ENCODE data around the gene TAF5L.
"Not testable (repeated sequence)": the region's sequence is repeated elsewhere in the genome, so short reads cannot be mapped to it uniquely, and the experiment has no call there.

The TAF5L gene

GRCh38 chr1:229623838-229624237 is 2.1 kb downstream of the TAF5L start:
- H3K79me1 ChIP-seq (ENCODE audit: low read length) = peaks cover 34% of the 10 kb centered on the region
- H3K9ac ChIP-seq (ENCODE audit: low read length) = no peak overlapping the region
- H2BK120ac ChIP-seq (ENCODE audit: low read depth, low read length) = no peak overlapping the region
- H3K4ac ChIP-seq (ENCODE audit: low read depth, low read length) = no peak overlapping the region
- H3K79me2 ChIP-seq (ENCODE audit: control insufficient read depth, insufficient read depth, low read length) = peaks cover 56% of the 10 kb centered on the region
- no peaks in the 10 kb centered on the region for H3K27me3 ChIP-seq (ENCODE audit: insufficient read depth, low read length, poor library complexity)
- no peak overlapping the region for H4K8ac ChIP-seq (ENCODE audit: low read depth, low read length)
- H3K18ac ChIP-seq (ENCODE audit: low read length) = no peak overlapping the region
- H3K4me1 ChIP-seq (ENCODE audit: control insufficient read depth, low read depth, low read length) = peaks cover 6% of the 10 kb centered on the region
- no peak overlapping the region for H3K27ac ChIP-seq (ENCODE audit: low read depth, low read length)
- no peak for DNase-seq
- H2AK5ac ChIP-seq (ENCODE audit: low read length) = no peak overlapping the region
- no peak overlapping the region for H3K4me3 ChIP-seq (ENCODE audit: low read length)
- no peak overlapping the region for H2BK5ac ChIP-seq (ENCODE audit: low read length)
- no peak overlapping the region for H4K5ac ChIP-seq (ENCODE audit: low read length)
- H3K56ac ChIP-seq (ENCODE audit: low read length) = no peak overlapping the region
- WGBS (ENCODE audit: extremely low coverage, insufficient coverage, low lambda C conversion rate) = no CpG with 5 or more reads among the region's 1 CpG
- no peaks in the 10 kb centered on the region for H3K36me3 ChIP-seq (ENCODE audit: control insufficient read depth, insufficient read depth, low read length)
- no peak overlapping the region for H3K4me2 ChIP-seq (ENCODE audit: low read length)
- H3K23ac ChIP-seq (ENCODE audit: low read length) = no peak overlapping the region
- no peak overlapping the region for H2BK15ac ChIP-seq (replicated peaks; ENCODE audit: low read depth)

- no peak overlapping the region for H3K4ac ChIP-seq (ENCODE audit: low read depth, low read length)
- H2BK15ac ChIP-seq (replicated peaks; ENCODE audit: low read depth) = no peak overlapping the region
- H4K8ac ChIP-seq (ENCODE audit: low read depth, low read length) = no peak overlapping the region
- peaks cover 55% of the 10 kb centered on the region for H3K79me2 ChIP-seq (ENCODE audit: control insufficient read depth, insufficient read depth, low read length)
- WGBS (ENCODE audit: extremely low coverage, insufficient coverage, low lambda C conversion rate) = no CpG with 5 or more reads among the region's 5 CpGs
- no peaks in the 10 kb centered on the region for H3K27me3 ChIP-seq (ENCODE audit: insufficient read depth, low read length, poor library complexity)
- H3K4me3 ChIP-seq (ENCODE audit: low read length) = no peak overlapping the region
- H2BK5ac ChIP-seq (ENCODE audit: low read length) = no peak overlapping the region
- H3K4me2 ChIP-seq (ENCODE audit: low read length) = no peak overlapping the region
- no peak overlapping the region for H4K5ac ChIP-seq (ENCODE audit: low read length)
- H3K27ac ChIP-seq (ENCODE audit: low read depth, low read length) = no peak overlapping the region
- no peak overlapping the region for H2BK120ac ChIP-seq (ENCODE audit: low read depth, low read length)
- no peak for DNase-seq
- H3K18ac ChIP-seq (ENCODE audit: low read length) = no peak overlapping the region
- no peak overlapping the region for H3K9ac ChIP-seq (ENCODE audit: low read length)
- no peaks in the 10 kb centered on the region for H3K36me3 ChIP-seq (ENCODE audit: control insufficient read depth, insufficient read depth, low read length)
- peaks cover 35% of the 10 kb centered on the region for H3K79me1 ChIP-seq (ENCODE audit: low read length)
- peaks cover 6% of the 10 kb centered on the region for H3K4me1 ChIP-seq (ENCODE audit: control insufficient read depth, low read depth, low read length)
- H2AK5ac ChIP-seq (ENCODE audit: low read length) = no peak overlapping the region
- H3K56ac ChIP-seq (ENCODE audit: low read length) = no peak overlapping the region
- no peak overlapping the region for H3K23ac ChIP-seq (ENCODE audit: low read length)
Observed at GRCh38 chr1:229623225-229623624, 2.7 kb downstream of the TAF5L start.

GRCh38 chr1:229622641-229623120 is 3.2 kb downstream of the TAF5L start:
- not testable (repeated sequence) for H2BK15ac ChIP-seq (replicated peaks; ENCODE audit: low read depth)

GRCh38 chr1:229621663-229622062 is 4.3 kb downstream of the TAF5L start:
- peaks cover 37% of the 10 kb centered on the region for H3K79me1 ChIP-seq (ENCODE audit: low read length)
- no peak overlapping the region for H3K23ac ChIP-seq (ENCODE audit: low read length)
- no peak overlapping the region for H3K56ac ChIP-seq (ENCODE audit: low read length)
- no peak overlapping the region for H2BK15ac ChIP-seq (replicated peaks; ENCODE audit: low read depth)
- peaks cover 49% of the 10 kb centered on the region for H3K79me2 ChIP-seq (ENCODE audit: control insufficient read depth, insufficient read depth, low read length)
- H4K5ac ChIP-seq (ENCODE audit: low read length) = no peak overlapping the region
- H2BK120ac ChIP-seq (ENCODE audit: low read depth, low read length) = no peak overlapping the region
- H2BK5ac ChIP-seq (ENCODE audit: low read length) = no peak overlapping the region
- no peaks in the 10 kb centered on the region for H3K27me3 ChIP-seq (ENCODE audit: insufficient read depth, low read length, poor library complexity)
- no peak overlapping the region for H3K4me2 ChIP-seq (ENCODE audit: low read length)
- H2AK5ac ChIP-seq (ENCODE audit: low read length) = no peak overlapping the region
- no peaks in the 10 kb centered on the region for H3K36me3 ChIP-seq (ENCODE audit: control insufficient read depth, insufficient read depth, low read length)
- H3K4me3 ChIP-seq (ENCODE audit: low read length) = no peak overlapping the region
- no peak overlapping the region for H3K18ac ChIP-seq (ENCODE audit: low read length)
- no peak overlapping the region for H4K8ac ChIP-seq (ENCODE audit: low read depth, low read length)
- WGBS (ENCODE audit: extremely low coverage, insufficient coverage, low lambda C conversion rate) = no CpG with 5 or more reads among the region's 2 CpGs
- H3K9ac ChIP-seq (ENCODE audit: low read length) = no peak overlapping the region
- no peak overlapping the region for H3K27ac ChIP-seq (ENCODE audit: low read depth, low read length)
- no peak overlapping the region for H3K4ac ChIP-seq (ENCODE audit: low read depth, low read length)
- peaks cover 4% of the 10 kb centered on the region for H3K4me1 ChIP-seq (ENCODE audit: control insufficient read depth, low read depth, low read length)
- no peak for DNase-seq

More at GRCh38 chr1:229622641-229623120, 3.2 kb downstream of the TAF5L start:
- not testable (repeated sequence) for H3K9ac ChIP-seq (ENCODE audit: low read length); H3K27me3 ChIP-seq (ENCODE audit: insufficient read depth, low read length, poor library complexity); H4K8ac ChIP-seq (ENCODE audit: low read depth, low read length); H4K5ac ChIP-seq (ENCODE audit: low read length); H2BK5ac ChIP-seq (ENCODE audit: low read length); DNase-seq; H3K18ac ChIP-seq (ENCODE audit: low read length); H3K36me3 ChIP-seq (ENCODE audit: control insufficient read depth, insufficient read depth, low read length); H3K4ac ChIP-seq (ENCODE audit: low read depth, low read length); H3K56ac ChIP-seq (ENCODE audit: low read length); H2AK5ac ChIP-seq (ENCODE audit: low read length); H3K4me3 ChIP-seq (ENCODE audit: low read length); H3K4me1 ChIP-seq (ENCODE audit: control insufficient read depth, low read depth, low read length); H3K23ac ChIP-seq (ENCODE audit: low read length); H3K27ac ChIP-seq (ENCODE audit: low read depth, low read length); H2BK120ac ChIP-seq (ENCODE audit: low read depth, low read length); H3K4me2 ChIP-seq (ENCODE audit: low read length)
- WGBS (ENCODE audit: extremely low coverage, insufficient coverage, low lambda C conversion rate) = no CpG with 5 or more reads among the region's 10 CpGs
- peaks cover 35% of the 10 kb centered on the region for H3K79me1 ChIP-seq (ENCODE audit: low read length)
- peaks cover 52% of the 10 kb centered on the region for H3K79me2 ChIP-seq (ENCODE audit: control insufficient read depth, insufficient read depth, low read length)

GRCh38 chr1:229620876-229621275 is 5.0 kb downstream of the TAF5L start:
- Histone ChIP-seq H3K36me3 (ENCODE audit: control insufficient read depth, insufficient read depth, low read length) (no peaks in the 10 kb centered on the region), H3K4ac (ENCODE audit: low read depth, low read length) (no peak overlapping the region), H3K27ac (ENCODE audit: low read depth, low read length) (no peak overlapping the region), H3K4me1 (ENCODE audit: control insufficient read depth, low read depth, low read length) (peaks cover 4% of the 10 kb centered on the region), H3K9ac (ENCODE audit: low read length) (no peak overlapping the region), H3K79me2 (ENCODE audit: control insufficient read depth, insufficient read depth, low read length) (peaks cover 43% of the 10 kb centered on the region), H3K27me3 (ENCODE audit: insufficient read depth, low read length, poor library complexity) (no peaks in the 10 kb centered on the region), H3K56ac (ENCODE audit: low read length) (no peak overlapping the region), H2AK5ac (ENCODE audit: low read length) (no peak overlapping the region), H2BK15ac (replicated peaks; ENCODE audit: low read depth) (no peak overlapping the region), H4K8ac (ENCODE audit: low read depth, low read length) (no peak overlapping the region), H3K79me1 (ENCODE audit: low read length) (peaks cover 37% of the 10 kb centered on the region), H3K4me3 (ENCODE audit: low read length) (no peak overlapping the region), H2BK120ac (ENCODE audit: low read depth, low read length) (no peak overlapping the region), H3K18ac (ENCODE audit: low read length) (no peak overlapping the region), H4K5ac (ENCODE audit: low read length) (no peak overlapping the region), H2BK5ac (ENCODE audit: low read length) (no peak overlapping the region), H3K23ac (ENCODE audit: low read length) (no peak overlapping the region), H3K4me2 (ENCODE audit: low read length) (no peak overlapping the region)
- WGBS (ENCODE audit: extremely low coverage, insufficient coverage, low lambda C conversion rate) = no CpG with 5 or more reads among the region's 3 CpGs
- no peak for DNase-seq

GRCh38 chr1:229619614-229620013 is 6.3 kb downstream of the TAF5L start:
- peak; percentile 48 for DNase-seq
- no peak overlapping the region for H3K4me3 ChIP-seq (ENCODE audit: low read length)
- H3K9ac ChIP-seq (ENCODE audit: low read length) = no peak overlapping the region
- no CpG with 5 or more reads among the region's 5 CpGs for WGBS (ENCODE audit: extremely low coverage, insufficient coverage, low lambda C conversion rate)
- no peak overlapping the region for H2BK120ac ChIP-seq (ENCODE audit: low read depth, low read length)
- no peak overlapping the region for H2BK5ac ChIP-seq (ENCODE audit: low read length)
- no peak overlapping the region for H2AK5ac ChIP-seq (ENCODE audit: low read length)
- H3K18ac ChIP-seq (ENCODE audit: low read length) = no peak overlapping the region
- H2BK15ac ChIP-seq (replicated peaks; ENCODE audit: low read depth) = no peak overlapping the region
- H3K23ac ChIP-seq (ENCODE audit: low read length) = no peak overlapping the region
- H3K79me1 ChIP-seq (ENCODE audit: low read length) = peaks cover 33% of the 10 kb centered on the region
- peaks cover under 1% of the 10 kb centered on the region for H3K4me1 ChIP-seq (ENCODE audit: control insufficient read depth, low read depth, low read length)
- no peak overlapping the region for H3K27ac ChIP-seq (ENCODE audit: low read depth, low read length)
- H3K4ac ChIP-seq (ENCODE audit: low read depth, low read length) = no peak overlapping the region
- no peak overlapping the region for H3K4me2 ChIP-seq (ENCODE audit: low read length)
- no peak overlapping the region for H4K5ac ChIP-seq (ENCODE audit: low read length)
- no peaks in the 10 kb centered on the region for H3K36me3 ChIP-seq (ENCODE audit: control insufficient read depth, insufficient read depth, low read length)
- peaks cover 36% of the 10 kb centered on the region for H3K79me2 ChIP-seq (ENCODE audit: control insufficient read depth, insufficient read depth, low read length)
- H4K8ac ChIP-seq (ENCODE audit: low read depth, low read length) = no peak overlapping the region
- no peak overlapping the region for H3K56ac ChIP-seq (ENCODE audit: low read length)
- H3K27me3 ChIP-seq (ENCODE audit: insufficient read depth, low read length, poor library complexity) = no peaks in the 10 kb centered on the region
